Hepatic stellate cell (primary cell): Measurements from ENCODE around the gene P3H3.
"Not testable (repeated sequence)": the region's sequence is repeated elsewhere in the genome, so short reads cannot be mapped to it uniquely, and the experiment has no call there.

Experiments
- DNase-seq: peaks from one replicate; pipeline ENCODE4 v3.0.0; 2011; ENCODE audit warnings: low spot score

Gene P3H3

GRCh38 chr12:6888794-6889193 lies 60.6 kb downstream of the P3H3 start:
- not testable (repeated sequence) for DNase-seq
